Fibroblast of skin of right quadriceps (primary cell): ENCODE measurements around the gene ZNF358.
A peak's percentile ranks its signal among the peaks of the same experiment; 100 is the strongest.
"Not testable (repeated sequence)": the region's sequence is repeated elsewhere in the genome, so short reads cannot be mapped to it uniquely, and the experiment has no call there.

Experiments used
- DNase-seq: peaks from one replicate; pipeline ENCODE4 v3.0.0-alpha.2; 2013

ZNF358 gene

GRCh38 chr19:7522072-7522922 lies 6.4 kb downstream of the ZNF358 start, which contains the start of gene MCOLN1:
Gene MCOLN1 (plus strand): TSS chr19:7522624. CDS start chr19:7522751, 127 bp downstream.
- peak; percentile 95 for DNase-seq

GRCh38 chr19:7522923-7523667 lies 7.2 kb downstream of the ZNF358 start:
- DNase-seq: no peak

GRCh38 chr19:7524523-7524922 lies 8.6 kb downstream of the ZNF358 start:
- no peak for DNase-seq

- no peak for DNase-seq
These were observed 9.3 kb downstream of the ZNF358 start for GRCh38 chr19:7524992-7525739.

GRCh38 chr19:7526059-7526929 lies 10.4 kb downstream of the ZNF358 start:
- no peak for DNase-seq

GRCh38 chr19:7527516-7528191 lies 11.8 kb downstream of the ZNF358 start:
- DNase-seq: no peak

- DNase-seq: no peak
These were observed 12.3 kb downstream of the ZNF358 start for GRCh38 chr19:7528192-7528519.

- DNase-seq: no peak
These were observed 12.8 kb downstream of the ZNF358 start for GRCh38 chr19:7528522-7529245.

- no peak for DNase-seq
These were observed 13.3 kb downstream of the ZNF358 start for GRCh38 chr19:7529246-7529600.

- no peak for DNase-seq
These were observed 13.9 kb downstream of the ZNF358 start for GRCh38 chr19:7529610-7530490.

GRCh38 chr19:7533281-7533885 lies 17.5 kb downstream of the ZNF358 start:
- DNase-seq: peak; percentile 57

- peak; percentile 87 for DNase-seq
These were observed 18.1 kb downstream of the ZNF358 start for GRCh38 chr19:7533925-7534480.

- DNase-seq: peak; percentile 85
These were observed 18.7 kb downstream of the ZNF358 start for GRCh38 chr19:7534531-7535046.

GRCh38 chr19:7535047-7535997 lies 19.4 kb downstream of the ZNF358 start, which contains the start of gene PNPLA6:
Gene PNPLA6 (plus strand): TSS chr19:7535717. CDS start chr19:7535789, 72 bp downstream.
- DNase-seq: peak; percentile 92

GRCh38 chr19:7535998-7536695 lies 20.2 kb downstream of the ZNF358 start:
- DNase-seq: no peak

GRCh38 chr19:7538990-7539389 lies 23.1 kb downstream of the ZNF358 start:
- DNase-seq: not testable (repeated sequence)

GRCh38 chr19:7539827-7540425 lies 24.0 kb downstream of the ZNF358 start:
- no peak for DNase-seq
